ENCODE data around the gene PALLD. TPM values are rescaled to one million over a fixed set of nuclear protein-coding genes. Genes with fewer than 3 reads are reported as not detected.
A peak's percentile ranks its signal among the peaks of the same experiment; 100 is the strongest.

PALLD gene
- total RNA-seq, 1 experiment from 2014 or later, result 166 TPM

- Histone ChIP-seq H3K9ac (ENCODE audit: low read length) (peak overlapping the region; percentile 23; the same call in 1 of the 2 replicates), H3K79me2 (ENCODE audit: insufficient read depth, low read length) (peaks cover 94% of the 10 kb centered on the region), H3K27me3 (ENCODE audit: insufficient read depth, low read length) (no peaks in the 10 kb centered on the region), H3K4me3 (replicated peaks in 1 of 2; ENCODE audit: low read depth in 1 of 2, low read length in 2 of 2) (no peak overlapping the region), H3K4me2 (ENCODE audit: low read length) (peak overlapping the region; percentile 64), H3K9me3 (ENCODE audit: control insufficient read depth in 1 of 2, insufficient read depth in 1 of 2, low read depth in 1 of 2, low read length in 2 of 2) (no peaks in the 10 kb centered on the region), H3K36me3 (ENCODE audit: control insufficient read depth in 1 of 2, insufficient read depth in 2 of 2, low read length in 2 of 2) (peaks cover 2 to 8% of the 10 kb centered on the region in 2 experiments; a peak in 1 of 4 replicates), H3K9me2 (ENCODE audit: insufficient read depth) (no peaks in the 10 kb centered on the region), H3K4me1 (ENCODE audit: control insufficient read depth in 1 of 2, insufficient read depth in 2 of 2, low read length in 2 of 2) (peaks cover 72 to 93% of the 10 kb centered on the region in 2 experiments), H2AFZ (ENCODE audit: low read depth, low read length, poor library complexity, severe bottlenecking) (no peak overlapping the region), H4K20me1 (ENCODE audit: insufficient read depth) (no peaks in the 10 kb centered on the region), H3K27ac (ENCODE audit: low read depth, low read length) (peak overlapping the region; percentile 77; the same call in 1 of the 2 replicates)
- RAD21 ChIA-PET (ENCODE audit: low non-redundant PET in 1 of 2, low total read pairs in 2 of 2, uncharacterized antibody in 2 of 2, unreplicated experiment in 2 of 2), result no interaction called here
- TF ChIP-seq REST (IDR thresholded peaks at IDR 0.05; ENCODE audit: low read depth), result no peak
- TF ChIP-seq POLR2AphosphoS5 (IDR thresholded peaks at IDR 0.05; ENCODE audit: low read depth, low read length), result no peak
- no peak for TF ChIP-seq EZH2phosphoT487 (IDR thresholded peaks at IDR 0.05; ENCODE audit: borderline replicate concordance)
- 0 out of 2 replicates have a peak, but pooled peaks have one; percentile 11 for TF ChIP-seq SP1 (IDR thresholded peaks at IDR 0.05; ENCODE audit: low read depth)
- no peak for ATAC-seq
- DNase-seq (ENCODE audit: low read depth, low spot score), result no peak
- BruUV-seq (replicated peaks), result no TSS peak
- CTCF ChIA-PET, result interaction anchor here (1.4 kb wide), 1 partner anchor 15 kb away, joined by 6 read pairs; no protein-coding TSS in a partner anchor
- POLR2A ChIA-PET, result interaction anchor here (1.1 kb wide), 1 partner anchor 9 kb away, joined by 8 read pairs; no protein-coding TSS in a partner anchor
- intact Hi-C loops (cut with micrococcal nuclease), result no loop called here
Measured at GRCh38 chr4:168499241-168499640, 2.4 kb downstream of the PALLD start.

- ATAC-seq (no peak), DNase-seq (ENCODE audit: low read depth, low spot score) (no peak)
- Histone ChIP-seq H3K4me3 (replicated peaks in 1 of 2; ENCODE audit: low read depth in 1 of 2, low read length in 2 of 2) (no peak overlapping the region), H3K9me2 (ENCODE audit: insufficient read depth) (no peaks in the 10 kb centered on the region), H3K4me2 (ENCODE audit: low read length) (0 out of 2 replicates have a peak overlapping the region, but pooled peaks have one; percentile 15), H3K27ac (ENCODE audit: low read depth, low read length) (peak overlapping the region; percentile 41; the same call in 1 of the 2 replicates), H3K36me3 (ENCODE audit: control insufficient read depth in 1 of 2, insufficient read depth in 2 of 2, low read length in 2 of 2) (peaks cover 2 to 11% of the 10 kb centered on the region in 2 experiments; a peak in 1 of 4 replicates), H3K79me2 (ENCODE audit: insufficient read depth, low read length) (peaks cover 97% of the 10 kb centered on the region), H3K9me3 (ENCODE audit: control insufficient read depth in 1 of 2, insufficient read depth in 1 of 2, low read depth in 1 of 2, low read length in 2 of 2) (no peaks in the 10 kb centered on the region), H3K9ac (ENCODE audit: low read length) (no peak overlapping the region), H4K20me1 (ENCODE audit: insufficient read depth) (0 out of 2 replicates have a peak, but pooled peaks cover 8% of the 10 kb centered on the region), H2AFZ (ENCODE audit: low read depth, low read length, poor library complexity, severe bottlenecking) (no peak overlapping the region), H3K27me3 (ENCODE audit: insufficient read depth, low read length) (no peaks in the 10 kb centered on the region), H3K4me1 (ENCODE audit: control insufficient read depth in 1 of 2, insufficient read depth in 2 of 2, low read length in 2 of 2) (peaks cover 59 to 94% of the 10 kb centered on the region in 2 experiments)
- CTCF ChIA-PET, result interaction anchor here (0.6 to 2.7 kb wide), 2 partner anchors 13 to 509 kb away, joined by 5 to 8 read pairs; partner anchors contain the start of gene CBR4
- RAD21 ChIA-PET (ENCODE audit: low non-redundant PET in 1 of 2, low total read pairs in 2 of 2, uncharacterized antibody in 2 of 2, unreplicated experiment in 2 of 2), result no interaction called here
- intact Hi-C loops (cut with micrococcal nuclease), result no loop called here
- BruUV-seq (replicated peaks), result no TSS peak
- POLR2A ChIA-PET, result interaction anchor here (1.2 kb wide), 1 partner anchor 14 kb away, joined by 3 read pairs; no protein-coding TSS in a partner anchor
- TF ChIP-seq FOSL1 (IDR thresholded peaks at IDR 0.05; ENCODE audit: low read depth), result no peak
- no peak for TF ChIP-seq ELF1 (IDR thresholded peaks at IDR 0.05; ENCODE audit: borderline replicate concordance, low read depth)
- TF ChIP-seq ATF3 (IDR thresholded peaks at IDR 0.05), result no peak
- no peak for TF ChIP-seq SRF (IDR thresholded peaks at IDR 0.05; ENCODE audit: low read depth)
- TF ChIP-seq TCF7L2 (IDR thresholded peaks at IDR 0.05; ENCODE audit: borderline replicate concordance, extremely low read depth, insufficient read depth, insufficient read length), result no peak
- no peak for TF ChIP-seq YY1 (IDR thresholded peaks at IDR 0.05; ENCODE audit: extremely low read depth, insufficient replicate concordance, low read depth, low read length)
- TF ChIP-seq EGR1 (IDR thresholded peaks at IDR 0.05; ENCODE audit: low read depth), result no peak
- no peak for TF ChIP-seq RAD21 (IDR thresholded peaks at IDR 0.05; ENCODE audit: low read depth)
- TF ChIP-seq SP1 (IDR thresholded peaks at IDR 0.05; ENCODE audit: low read depth), result no peak
- no peak for TF ChIP-seq POLR2A (IDR thresholded peaks at IDR 0.05; ENCODE audit: borderline replicate concordance, extremely low read depth, insufficient read depth, insufficient read length)
- no peak for TF ChIP-seq ZFX (IDR thresholded peaks at IDR 0.05)
- TF ChIP-seq ZNF274 (IDR thresholded peaks at IDR 0.05; ENCODE audit: low read depth, low read length), result no peak
- no peak for TF ChIP-seq MAX (IDR thresholded peaks at IDR 0.05)
- TF ChIP-seq CBX3 (IDR thresholded peaks at IDR 0.05; ENCODE audit: low read depth), result no peak
- no peak for TF ChIP-seq POLR2AphosphoS5 (IDR thresholded peaks at IDR 0.05; ENCODE audit: low read depth, low read length)
Measured at GRCh38 chr4:168501407-168501806, 4.6 kb downstream of the PALLD start.
